GM23248 (cell line): ENCODE measurements around the gene RUNDC3A. TPM values are rescaled to one million over a fixed set of nuclear protein-coding genes. Genes with fewer than 3 reads are reported as not detected.
A peak's percentile ranks its signal among the peaks of the same experiment; 100 is the strongest.

Experiments used
- DNase-seq: peaks from one replicate; pipeline ENCODE4 v3.0.0-alpha.2; 2015
- H2AFZ ChIP-seq: fragments of 200-600 bp; sonication (generic); 2 replicates; pipeline ENCODE4 v1.6.1; 2016; ENCODE audit warnings: antibody characterized with exemption
- H3F3A ChIP-seq: fragments of 200-600 bp; sonication (generic); 2 replicates; pipeline ENCODE4 v1.6.1; 2016; ENCODE audit warnings: mild to moderate bottlenecking, antibody characterized with exemption, mixed run types; ENCODE audit not compliant: insufficient read depth
- H3K27ac ChIP-seq: fragments of 200-600 bp; sonication (generic); 2 replicates; pipeline ENCODE4 v1.5.1; 2016; ENCODE audit warnings: mild to moderate bottlenecking
- H3K27me3 ChIP-seq: fragments of 200-600 bp; sonication (generic); replicated peaks from 2 replicates; pipeline ENCODE4 v1.6.1; 2016; ENCODE audit warnings: mild to moderate bottlenecking; ENCODE audit not compliant: insufficient read depth
- H3K36me3 ChIP-seq: fragments of 200-600 bp; sonication (generic); 2 replicates; pipeline ENCODE4 v1.6.1; 2016; ENCODE audit warnings: low read depth, mild to moderate bottlenecking
- H3K4me1 ChIP-seq: fragments of 200-600 bp; sonication (generic); 2 replicates; pipeline ENCODE4 v1.6.1; 2016; ENCODE audit warnings: mild to moderate bottlenecking; ENCODE audit not compliant: insufficient read depth
- H3K4me2 ChIP-seq: fragments of 200-600 bp; sonication (generic); one replicate; pipeline ENCODE4 v1.6.1; 2016; ENCODE audit warnings: mild to moderate bottlenecking; ENCODE audit not compliant: unreplicated experiment
- H3K4me3 ChIP-seq: fragments of 200-600 bp; sonication (generic); 2 replicates; pipeline ENCODE4 v1.5.1; 2016; ENCODE audit warnings: mild to moderate bottlenecking
- H3K79me2 ChIP-seq: fragments of 200-600 bp; sonication (generic); 2 replicates; pipeline ENCODE4 v1.6.1; 2016; ENCODE audit warnings: mild to moderate bottlenecking; ENCODE audit not compliant: insufficient read depth
- H3K9ac ChIP-seq: fragments of 200-600 bp; sonication (generic); 2 replicates; pipeline ENCODE4 v1.6.1; 2016; ENCODE audit warnings: mild to moderate bottlenecking
- H3K9me2 ChIP-seq: fragments of 200-600 bp; sonication (generic); 2 replicates; pipeline ENCODE4 v1.6.1; 2016; ENCODE audit warnings: mixed run types, mild to moderate bottlenecking, moderate library complexity; ENCODE audit not compliant: insufficient read depth
- H3K9me3 ChIP-seq: fragments of 200-600 bp; sonication (generic); one replicate; pipeline ENCODE4 v1.6.1; 2017; ENCODE audit warnings: low read depth
- H4K20me1 ChIP-seq: fragments of 200-600 bp; sonication (generic); 2 replicates; pipeline ENCODE4 v1.6.0; 2016; ENCODE audit not compliant: insufficient read depth
- EZH2 ChIP-seq: fragments of 200-600 bp; sonication (generic); IDR thresholded peaks from 2 replicates; pipeline ENCODE4 v1.6.1; 2018; ENCODE audit warnings: antibody characterized with exemption, mild to moderate bottlenecking; ENCODE audit not compliant: insufficient read depth, poor library complexity, severe bottlenecking
- EZH2phosphoT487 ChIP-seq: fragments of 200-600 bp; sonication (generic); IDR thresholded peaks from 2 replicates; pipeline ENCODE4 v1.6.1; 2018; ENCODE audit warnings: antibody characterized with exemption, moderate library complexity, mild to moderate bottlenecking, low read depth; ENCODE audit not compliant: insufficient read depth
- WGBS, 2 experiments: methylation state at CpG; one replicate each; pipeline ENCODE4 v1.1.6; 2015 to 2017; ENCODE audit warnings: low lambda C conversion rate in 2 of 2, low coverage in 1 of 2; ENCODE audit errors: missing lambda C conversion rate in 2 of 2; 5-methylcytosine and 5-hydroxymethylcytosine counted together
- in situ Hi-C: fragments of 300-500 bp; cut with MboI; formaldehyde crosslinking; loops from 2 replicates; pipeline ENCODE4 v1.15.0; 2020
- polyA plus RNA-seq: library from polyadenylated mRNA; unstranded; fragments of >200 nt; fragmentation: Nextera tagmentation; extraction: Ambion mirVana; gene quantifications from 2 replicates; pipeline ENCODE4 v1.2.1, GENCODE V29; 2016
- total RNA-seq: library from RNA; depleted of rRNA; stranded (reverse); fragments of >200 nt; shearing (Covaris generic); gene quantifications from 2 replicates; pipeline ENCODE4 v1.2.3, GENCODE V29; 2014

Gene RUNDC3A
- total and polyA plus RNA-seq, 2 experiments from 2014 or later: 0.11 to 0.24 TPM

DNA sequence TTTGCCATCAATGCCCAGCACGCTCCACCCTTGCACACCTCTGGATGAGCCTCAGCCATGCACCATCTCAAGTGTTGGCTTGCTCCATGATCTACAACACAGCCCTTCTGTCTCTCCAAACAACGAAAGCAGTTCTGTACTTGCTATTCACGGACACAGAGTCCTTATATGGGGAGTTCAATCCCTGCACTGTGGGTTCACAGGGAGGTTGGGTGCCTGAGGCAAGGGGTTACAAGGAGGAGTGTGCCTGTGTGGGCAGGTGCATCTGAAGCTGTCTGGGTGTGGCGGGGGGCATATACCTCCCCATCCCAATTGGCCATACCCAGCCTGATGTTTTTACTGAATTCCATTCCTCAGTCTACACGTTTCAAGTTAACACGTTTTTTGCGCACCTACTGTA is 5.6 kb downstream of the RUNDC3A start:
- H3K27ac ChIP-seq: no peak overlapping the region
- no peak overlapping the region for H2AFZ ChIP-seq
- DNase-seq: no peak
- 58% methylated on average over 7 of the region's 7 CpGs for WGBS, 2 experiments
- no peak overlapping the region for H3K4me3 ChIP-seq
- no peak overlapping the region for H3K9ac ChIP-seq
- H3K4me2 ChIP-seq: no peak overlapping the region
- in situ Hi-C loops: no loop called here
- H3K27me3 ChIP-seq: peaks cover 16% of the 10 kb centered on the region
- no peaks in the 10 kb centered on the region for H3K9me3 ChIP-seq
- TF ChIP-seq EZH2phosphoT487 (no peak), EZH2 (no peak)
- no peaks in the 10 kb centered on the region for H3K9me2 ChIP-seq
- H3K4me1 ChIP-seq: no peaks in the 10 kb centered on the region
- no peaks in the 10 kb centered on the region for H3K79me2 ChIP-seq
- no peaks in the 10 kb centered on the region for H3F3A ChIP-seq
- H4K20me1 ChIP-seq: no peaks in the 10 kb centered on the region
- no peaks in the 10 kb centered on the region for H3K36me3 ChIP-seq

DNA sequence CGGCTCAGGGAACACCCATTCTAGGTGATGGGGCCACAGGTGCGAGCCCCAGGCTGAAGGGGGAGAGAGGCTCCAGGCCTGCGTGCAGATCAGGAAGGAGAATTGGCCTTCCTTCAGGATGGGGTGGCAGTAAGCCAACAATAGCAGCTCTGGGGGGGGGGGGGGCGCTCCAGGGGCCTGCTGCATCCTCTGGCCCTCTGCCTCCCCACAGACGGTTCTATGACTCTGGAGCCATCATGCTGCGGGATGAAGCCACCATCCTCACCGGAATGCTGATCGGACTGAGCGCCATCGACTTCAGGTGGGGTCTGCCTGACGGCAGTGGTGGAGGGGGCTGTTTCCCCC is 6.1 kb downstream of the RUNDC3A start:
- H3K4me2 ChIP-seq: no peak overlapping the region
- peaks cover 16% of the 10 kb centered on the region for H3K27me3 ChIP-seq
- H3K79me2 ChIP-seq: no peaks in the 10 kb centered on the region
- no peaks in the 10 kb centered on the region for H3K36me3 ChIP-seq
- H3K4me1 ChIP-seq: no peaks in the 10 kb centered on the region
- no peak for TF ChIP-seq EZH2phosphoT487
- no peak for TF ChIP-seq EZH2
- no peak overlapping the region for H3K9ac ChIP-seq
- no peaks in the 10 kb centered on the region for H3K9me2 ChIP-seq
- no peak overlapping the region for H3K4me3 ChIP-seq
- H3K9me3 ChIP-seq: no peaks in the 10 kb centered on the region
- H2AFZ ChIP-seq: no peak overlapping the region
- H3F3A ChIP-seq: no peaks in the 10 kb centered on the region
- DNase-seq: no peak
- H4K20me1 ChIP-seq: no peaks in the 10 kb centered on the region
- in situ Hi-C loops: no loop called here
- H3K27ac ChIP-seq: no peak overlapping the region
- WGBS, 2 experiments: 12% methylated on average over 10 to 11 of the region's 11 CpGs

DNA sequence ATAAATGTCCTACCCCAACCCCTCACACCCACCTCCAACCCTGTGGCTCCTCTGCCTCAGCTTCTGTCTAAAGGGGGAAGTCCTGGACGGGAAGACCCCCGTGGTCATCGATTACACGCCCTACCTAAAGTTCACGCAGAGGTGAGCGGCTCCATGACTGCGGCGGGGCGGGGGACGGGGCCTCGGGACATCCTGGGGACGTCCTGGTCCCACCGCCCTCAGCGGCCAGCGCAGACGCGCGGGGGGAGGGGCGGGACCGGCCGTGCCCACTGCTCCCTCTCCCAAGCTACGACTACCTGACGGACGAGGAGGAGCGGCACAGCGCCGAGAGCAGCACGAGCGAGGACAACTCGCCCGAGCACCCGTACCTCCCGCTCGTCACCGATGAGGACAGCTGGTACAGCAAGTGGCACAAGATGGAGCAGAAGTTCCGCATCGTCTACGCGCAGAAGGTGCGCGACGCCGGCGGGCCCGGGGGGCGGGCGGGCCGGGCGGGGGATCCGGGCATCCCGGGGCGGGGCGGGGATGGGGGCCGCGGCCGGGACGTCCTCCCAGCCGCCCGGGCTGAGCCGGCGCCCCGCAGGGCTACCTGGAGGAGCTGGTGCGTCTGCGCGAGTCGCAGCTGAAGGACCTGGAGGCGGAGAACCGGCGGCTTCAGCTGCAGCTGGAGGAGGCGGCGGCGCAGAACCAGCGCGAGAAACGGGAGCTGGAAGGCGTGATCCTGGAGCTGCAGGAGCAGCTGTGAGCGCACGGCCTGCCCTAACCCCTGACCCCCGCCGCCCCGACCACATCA is 6.7 kb downstream of the RUNDC3A start:
- no peaks in the 10 kb centered on the region for H3K9me3 ChIP-seq
- H3K4me3 ChIP-seq: peak overlapping the region; percentile 48
- no peaks in the 10 kb centered on the region for H3K9me2 ChIP-seq
- peak; percentile 70 for DNase-seq
- no peak overlapping the region; the same call in 1 of the 2 replicates for H2AFZ ChIP-seq
- peak overlapping the region; percentile 53 for H3K4me2 ChIP-seq
- WGBS, 2 experiments: 2 to 4% methylated on average over 40 to 55 of the region's 81 CpGs
- H3K27ac ChIP-seq: no peak overlapping the region
- H3K4me1 ChIP-seq: no peaks in the 10 kb centered on the region
- H3K36me3 ChIP-seq: no peaks in the 10 kb centered on the region
- H3F3A ChIP-seq: no peaks in the 10 kb centered on the region
- H4K20me1 ChIP-seq: no peaks in the 10 kb centered on the region
- peaks cover 16% of the 10 kb centered on the region for H3K27me3 ChIP-seq
- in situ Hi-C loops: no loop called here
- no peaks in the 10 kb centered on the region for H3K79me2 ChIP-seq
- TF ChIP-seq EZH2phosphoT487 (no peak), EZH2 (no peak)
- H3K9ac ChIP-seq: no peak overlapping the region

DNA sequence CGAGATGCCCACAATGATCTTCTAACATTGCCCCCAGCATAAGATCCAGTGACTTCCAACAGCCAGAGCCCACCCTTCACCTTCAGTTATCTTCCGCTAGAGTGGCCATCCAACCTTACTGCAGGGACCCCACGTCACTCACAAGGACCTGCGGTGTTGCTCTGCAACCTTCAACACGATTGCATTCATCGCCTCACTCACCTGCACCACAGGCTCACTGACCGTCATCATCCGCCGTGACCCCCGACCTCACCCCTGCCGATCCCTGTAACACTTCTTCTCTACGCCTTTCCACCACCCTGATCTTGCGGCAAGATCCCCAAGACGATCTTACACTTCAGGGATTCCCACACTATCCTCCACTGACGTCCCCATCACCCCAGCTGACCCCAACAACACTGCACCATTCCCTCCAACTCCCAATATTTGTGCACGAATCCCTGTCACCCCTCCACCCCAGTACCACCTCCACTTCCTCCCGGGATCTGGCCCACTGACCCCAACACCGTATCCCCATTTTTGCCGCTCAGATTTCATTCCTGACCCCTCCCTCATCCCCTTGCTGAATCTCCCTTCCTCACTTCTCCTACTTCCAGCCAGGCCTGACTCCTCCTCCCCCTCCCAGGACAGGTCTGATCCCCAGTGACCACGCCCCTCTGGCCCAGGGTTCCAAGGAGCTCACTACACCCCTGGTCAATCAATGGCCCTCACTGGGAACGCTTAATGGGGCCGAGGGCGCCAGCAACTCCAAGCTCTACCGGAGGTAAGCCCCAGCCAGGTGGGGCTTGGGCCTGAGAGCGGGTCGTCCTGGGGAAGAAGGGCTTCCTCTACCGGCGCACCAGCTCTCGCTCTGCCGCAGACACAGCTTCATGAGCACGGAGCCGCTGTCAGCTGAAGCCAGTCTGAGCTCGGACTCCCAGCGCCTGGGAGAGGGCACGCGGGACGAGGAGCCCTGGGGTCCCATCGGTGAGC is 7.6 kb downstream of the RUNDC3A start:
- Histone ChIP-seq H3K9ac (no peak overlapping the region), H2AFZ (no peak overlapping the region), H3K27me3 (peaks cover 16% of the 10 kb centered on the region), H3K36me3 (no peaks in the 10 kb centered on the region), H3K4me3 (peak overlapping the region; percentile 48), H3K4me2 (peak overlapping the region; percentile 53), H3K27ac (no peak overlapping the region), H3K4me1 (no peaks in the 10 kb centered on the region), H3K9me2 (no peaks in the 10 kb centered on the region), H3K9me3 (no peaks in the 10 kb centered on the region), H3F3A (no peaks in the 10 kb centered on the region), H3K79me2 (no peaks in the 10 kb centered on the region), H4K20me1 (no peaks in the 10 kb centered on the region)
- in situ Hi-C loops: no loop called here
- TF ChIP-seq EZH2: peak; percentile 65
- TF ChIP-seq EZH2phosphoT487: no peak
- DNase-seq: no peak
- 9 to 10% methylated on average over 36 to 37 of the region's 38 CpGs for whole genome bisulfite sequencing, 2 experiments
